ENCODE measurements around the gene ERVV-1.
"Not testable (repeated sequence)": the region's sequence is repeated elsewhere in the genome, so short reads cannot be mapped to it uniquely, and the experiment has no call there.

Gene ERVV-1

GRCh38 chr19:53013621-53014020, at the start of gene ERVV-1:
ERVV-1 (plus strand) TSS chr19:53013921; CDS start chr19:53014091, 170 bp downstream.
- DNase-seq = no peak

- no peak for DNase-seq
Measured at GRCh38 chr19:52967772-52968171, 45.9 kb upstream of the ERVV-1 start.

- no peak for DNase-seq
Measured at GRCh38 chr19:52981329-52981728, 32.4 kb upstream of the ERVV-1 start.

DNA sequence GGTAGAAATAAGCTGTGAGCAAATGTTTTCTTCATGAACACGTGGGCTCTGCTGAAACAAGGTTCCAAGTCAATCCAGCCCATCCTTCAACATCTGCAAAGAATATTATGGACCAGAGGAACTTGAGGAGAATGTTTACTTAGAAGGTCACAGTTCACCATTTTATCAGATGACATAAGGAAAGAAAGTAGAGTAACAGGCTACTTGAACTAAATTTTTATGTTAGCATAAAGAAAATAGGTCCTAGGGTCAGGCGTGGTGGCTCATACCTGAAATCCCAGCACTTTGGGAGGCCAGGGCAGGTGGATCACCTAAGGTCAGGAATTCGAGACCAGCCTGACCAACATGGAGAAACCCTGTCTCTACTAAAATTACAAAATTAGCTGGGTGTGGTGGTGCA, 30.6 kb upstream of the ERVV-1 start:
- not testable (repeated sequence) for DNase-seq

DNA sequence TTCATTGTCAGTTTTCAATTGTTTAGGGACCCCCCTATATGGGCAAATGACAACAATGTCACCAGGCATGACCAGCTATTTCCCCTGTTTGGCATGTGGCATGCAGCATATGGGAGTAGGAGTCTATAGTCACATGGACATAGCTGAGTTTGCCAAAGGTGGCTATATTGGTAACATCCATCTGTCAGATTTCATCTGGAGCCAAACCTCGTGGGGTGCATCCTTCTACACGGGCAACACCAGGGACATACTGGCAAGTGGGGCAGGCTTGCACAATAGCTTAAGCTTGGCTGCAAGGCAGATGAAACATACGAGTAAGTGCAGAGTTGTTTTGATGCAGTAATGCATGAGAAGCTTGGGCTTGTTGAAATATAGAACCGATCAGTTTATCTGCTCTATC, 26.5 kb upstream of the ERVV-1 start:
- no peak for DNase-seq

- no peak for DNase-seq
Measured at GRCh38 chr19:52988506-52988905, 25.2 kb upstream of the ERVV-1 start.

GRCh38 chr19:52990759-52991418, 22.8 kb upstream of the ERVV-1 start:
- no peak for DNase-seq

DNA sequence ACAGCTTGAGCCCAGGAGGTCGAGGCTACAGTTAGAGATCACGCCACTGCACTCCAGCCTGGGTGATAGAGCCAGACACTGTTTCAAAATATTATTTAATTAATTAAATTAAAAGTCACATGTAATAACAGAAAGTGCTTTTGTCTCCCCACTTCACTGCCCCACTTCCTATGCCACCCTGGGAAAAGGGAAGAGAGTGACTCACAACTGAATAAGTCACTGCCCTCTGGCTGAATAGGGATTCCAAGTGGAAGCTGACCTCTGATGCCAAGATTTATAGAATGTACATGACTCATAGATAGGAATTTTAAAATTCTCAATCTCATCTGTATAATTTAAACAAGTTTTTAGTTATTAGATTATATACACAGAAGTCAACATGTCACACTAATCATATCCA, 22.2 kb upstream of the ERVV-1 start:
- no peak for DNase-seq

- DNase-seq = no peak
Measured at GRCh38 chr19:52992109-52993004, 21.4 kb upstream of the ERVV-1 start.

GRCh38 chr19:52993342-52994178, 20.2 kb upstream of the ERVV-1 start:
- DNase-seq = peak; percentile 86

DNA sequence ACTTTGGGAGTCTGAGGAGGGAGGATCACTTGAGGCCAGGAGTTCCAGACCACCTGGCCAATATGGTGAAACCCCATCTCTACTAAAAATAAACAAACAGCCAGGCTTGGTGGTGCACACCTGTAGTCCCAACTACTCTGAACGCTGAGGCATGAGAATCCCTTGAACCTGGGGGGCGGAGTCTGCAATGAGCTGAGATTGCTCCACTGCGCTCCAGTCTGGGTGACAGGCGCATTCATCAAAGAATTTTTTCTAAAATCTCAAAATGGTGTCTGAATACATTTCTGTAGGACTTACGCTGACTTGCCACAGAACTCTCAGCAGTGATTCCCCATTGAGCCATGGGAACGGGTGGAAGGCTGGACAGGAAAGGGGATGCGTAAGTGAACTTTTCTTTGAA, 18.0 kb upstream of the ERVV-1 start:
- DNase-seq = no peak

DNA sequence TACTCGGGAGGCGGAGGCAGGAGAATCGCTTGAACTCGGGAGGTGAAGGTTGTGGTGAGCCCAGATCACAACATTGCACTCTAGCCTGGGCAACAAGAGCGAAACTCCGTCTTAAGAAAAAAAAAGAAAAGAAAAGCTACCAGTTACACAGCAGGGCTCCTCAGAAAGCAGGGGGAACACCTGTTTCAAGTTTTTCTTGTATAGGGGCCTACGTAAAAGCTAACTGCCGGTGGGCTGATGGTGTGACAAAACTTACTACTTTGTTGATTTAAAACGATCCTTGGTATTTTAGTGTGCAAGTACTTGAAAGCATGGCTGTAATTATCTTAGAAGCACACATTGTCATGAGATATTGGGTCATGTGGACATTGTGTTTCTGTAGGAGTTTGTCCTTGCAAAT, 15.7 kb upstream of the ERVV-1 start:
- no peak for DNase-seq

DNA sequence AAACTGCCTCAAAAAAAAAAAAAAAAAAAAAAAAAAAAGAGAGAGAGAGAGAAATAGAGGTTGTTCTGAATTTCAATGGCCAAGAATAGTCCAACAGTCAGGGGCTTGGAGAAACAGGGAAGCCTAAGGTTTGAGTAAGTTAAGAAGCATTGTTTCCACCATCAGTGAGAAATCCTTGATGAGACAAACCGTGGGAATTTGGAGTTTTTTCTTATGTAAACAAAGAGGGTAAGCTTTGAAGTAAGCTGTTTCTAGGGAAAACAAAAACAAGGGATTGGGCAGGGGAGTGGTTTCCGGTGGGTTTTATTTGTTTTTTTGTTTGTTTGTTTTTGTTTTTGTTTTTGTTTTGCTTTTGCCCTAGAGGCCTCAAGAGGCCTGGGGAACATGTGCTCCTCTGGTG, 11.2 kb upstream of the ERVV-1 start:
- no peak for DNase-seq

DNA sequence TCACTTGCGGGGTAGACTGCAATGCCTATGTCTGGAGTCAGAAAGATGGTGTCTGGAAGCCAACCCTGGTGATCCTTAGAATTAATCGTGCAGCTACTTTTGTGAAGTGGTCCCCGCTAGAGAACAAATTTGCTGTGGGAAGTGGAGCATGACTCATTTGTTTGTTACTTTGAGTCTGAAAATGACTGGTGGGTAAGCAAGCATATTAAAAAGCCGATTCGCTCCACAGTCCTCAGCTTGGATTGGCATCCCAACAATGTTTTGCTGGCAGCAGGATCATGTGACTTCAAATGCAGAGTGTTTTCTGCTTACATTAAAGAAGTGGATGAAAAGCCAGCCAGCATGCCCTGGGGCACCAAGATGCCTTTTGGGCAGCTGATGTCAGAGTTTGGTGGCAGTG, 9.5 kb upstream of the ERVV-1 start:
- no peak for DNase-seq

DNA sequence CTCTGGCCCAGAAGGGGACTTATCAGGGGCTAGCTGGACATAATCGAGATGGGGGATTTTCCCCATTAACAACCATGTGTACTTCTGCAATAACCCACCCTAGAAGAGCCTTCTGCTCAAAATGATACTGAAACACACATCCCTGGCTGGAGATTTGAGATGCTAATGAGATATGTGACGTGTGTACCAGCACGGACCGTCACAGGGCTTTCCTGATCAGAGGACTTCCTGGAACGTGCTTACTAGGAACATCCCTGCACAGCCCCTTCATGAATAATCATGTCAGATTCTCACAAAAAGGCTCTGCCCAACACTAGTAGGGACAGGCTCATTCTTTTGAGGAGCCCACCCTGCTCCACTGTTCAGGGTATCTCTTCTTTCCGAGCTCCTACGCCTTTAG, 6.5 kb upstream of the ERVV-1 start:
- no peak for DNase-seq

DNA sequence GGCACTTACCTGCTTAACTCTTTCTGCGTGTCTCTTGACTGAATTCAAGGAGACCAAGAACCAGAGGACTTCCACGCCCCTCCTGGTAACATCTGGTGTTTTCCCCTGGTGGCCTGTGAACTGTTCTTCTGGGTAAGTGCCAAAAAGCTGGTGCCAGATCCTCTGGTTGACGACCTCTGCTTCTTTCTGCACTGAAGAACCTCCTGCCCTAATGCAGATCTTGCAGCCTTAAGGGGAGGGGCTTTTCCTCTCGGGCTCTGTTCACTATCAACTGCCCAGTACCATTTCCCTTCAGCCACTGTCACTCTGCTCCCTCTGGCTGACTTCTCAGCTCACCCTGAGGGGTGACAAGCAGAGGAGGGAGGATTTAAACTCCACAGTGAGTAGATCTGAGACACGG, 6.1 kb upstream of the ERVV-1 start:
- DNase-seq = no peak

DNA sequence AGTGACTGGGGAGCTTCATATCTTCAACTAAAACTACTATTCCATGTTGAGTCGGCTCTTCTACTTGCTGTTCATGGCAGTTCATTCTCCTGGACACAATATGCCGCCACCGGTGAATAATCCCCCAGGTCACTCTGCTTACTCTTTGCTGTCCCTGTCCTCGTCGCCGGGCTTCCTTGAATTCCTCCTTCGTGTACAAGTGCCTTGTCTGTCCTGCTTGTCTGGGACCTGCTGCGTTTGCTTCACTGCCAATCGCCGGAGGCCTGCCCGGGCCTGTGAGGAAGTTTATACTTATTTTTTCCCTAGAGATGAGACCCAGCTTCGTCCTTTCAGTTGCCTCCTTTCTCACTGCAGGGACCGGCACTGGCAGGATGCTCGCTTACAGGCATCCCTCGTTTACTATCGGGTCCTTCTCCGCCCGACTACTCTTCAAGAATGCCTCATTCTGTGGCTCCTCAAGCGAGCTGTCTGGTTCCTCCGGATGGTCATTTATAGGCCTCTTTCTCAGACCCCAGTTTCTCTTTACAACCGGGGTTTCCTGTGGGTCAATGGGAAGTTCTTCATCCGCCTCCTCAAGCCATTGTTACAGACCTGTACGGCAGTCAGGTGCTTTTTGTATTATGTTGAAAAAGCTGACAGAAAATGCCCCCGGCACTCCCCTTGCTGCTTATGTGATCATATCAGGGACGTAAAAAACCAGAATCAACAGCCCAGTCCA, 5.5 kb upstream of the ERVV-1 start:
- no peak for DNase-seq

DNA sequence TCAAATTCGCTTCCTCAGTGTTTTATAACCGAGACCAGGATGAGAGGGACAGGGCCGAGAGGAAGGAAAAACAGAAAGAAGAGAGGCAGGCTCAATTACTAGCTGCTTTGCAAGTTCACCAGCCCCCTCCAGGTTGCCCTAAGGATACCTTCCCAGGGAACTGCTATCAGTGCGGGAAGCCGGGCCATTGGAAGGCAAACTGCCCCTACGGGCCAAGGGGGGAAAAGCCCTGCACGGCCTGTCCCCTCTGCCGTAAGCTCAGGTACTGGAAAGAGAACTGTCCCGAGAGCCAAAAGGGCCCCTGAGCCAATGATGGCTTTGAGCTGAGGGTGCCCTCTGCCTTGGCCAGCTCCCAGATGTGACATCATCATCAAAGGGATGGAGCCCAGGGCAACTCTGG, 3.2 kb upstream of the ERVV-1 start:
- DNase-seq = no peak

DNA sequence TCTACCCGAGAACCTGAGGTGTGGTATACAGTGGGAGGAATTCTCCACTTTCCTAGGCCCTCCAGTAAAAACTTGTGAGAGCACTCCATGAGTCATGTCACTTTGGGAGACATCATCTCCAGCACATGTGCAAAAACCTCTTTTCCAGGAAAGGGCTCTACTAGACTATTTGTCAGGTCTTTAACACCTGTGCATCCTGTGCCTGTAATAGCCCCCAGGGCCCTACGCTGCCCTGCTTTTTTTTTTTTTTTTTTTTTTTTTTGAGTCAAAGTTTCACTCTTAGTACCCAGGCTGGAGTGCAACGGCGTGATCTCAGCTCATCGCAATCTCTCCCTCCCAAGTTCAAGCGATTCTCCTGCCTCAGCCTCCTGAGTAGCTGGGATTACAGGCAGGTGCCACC, 1.7 kb upstream of the ERVV-1 start:
- no peak for DNase-seq

GRCh38 chr19:53015159-53015558, 1.4 kb downstream of the ERVV-1 start:
- DNase-seq = no peak

GRCh38 chr19:53015730-53016129, 2.0 kb downstream of the ERVV-1 start:
- no peak for DNase-seq

GRCh38 chr19:53019684-53020083, 6.0 kb downstream of the ERVV-1 start:
- DNase-seq = peak in 1 of 2 donors; percentile 23

- DNase-seq = not testable (repeated sequence)
Measured at GRCh38 chr19:53028306-53028705, 14.6 kb downstream of the ERVV-1 start.
